HL-60 (cell line): Measurements from ENCODE around the gene NF1.
"Not testable (repeated sequence)": the region's sequence is repeated elsewhere in the genome, so short reads cannot be mapped to it uniquely, and the experiment has no call there.

Experiments
- DNase-seq, 2 experiments: peaks; one replicate each; pipeline ENCODE4 v3.0.0-alpha.2; 2010 to 2020; ENCODE audit warnings: low read depth in 1 of 2, low spot score in 1 of 2
- H3K27ac ChIP-seq: fragments of 250-450 bp; sonication (Bioruptor Pico); replicated peaks from 2 replicates; pipeline ENCODE4 v1.5.1; 2020; ENCODE audit warnings: mild to moderate bottlenecking, moderate library complexity
- H3K27me3 ChIP-seq: fragments of 250-450 bp; sonication (Bioruptor Pico); 2 replicates; pipeline ENCODE4 v1.5.1; 2021; ENCODE audit warnings: mild to moderate bottlenecking, moderate library complexity; ENCODE audit not compliant: insufficient read depth, poor library complexity, severe bottlenecking
- H3K4me3 ChIP-seq: replicated peaks from 2 replicates; pipeline ENCODE4 v1.5.1; 2011; ENCODE audit warnings: mild to moderate bottlenecking, control low read depth, low read length; ENCODE audit not compliant: insufficient read depth
- CTCF ChIP-seq: IDR thresholded peaks from one replicate; pipeline ENCODE4 v1.5.1; 2011; ENCODE audit warnings: low read length, control low read depth, inconsistent platforms; ENCODE audit not compliant: insufficient read depth
- GABPA ChIP-seq: IDR thresholded peaks from 2 replicates; pipeline ENCODE4 v1.6.1; 2012; ENCODE audit warnings: low read depth
- POLR2AphosphoS5 ChIP-seq: IDR thresholded peaks from 2 replicates; pipeline ENCODE4 v1.6.1; 2012; ENCODE audit warnings: low read depth
- REST ChIP-seq: IDR thresholded peaks from 2 replicates; pipeline ENCODE4 v1.6.1; 2012; ENCODE audit warnings: low read depth; ENCODE audit not compliant: insufficient replicate concordance
- SPI1 ChIP-seq: IDR thresholded peaks from 2 replicates; pipeline ENCODE4 v1.6.1; 2012; ENCODE audit warnings: low read depth, mild to moderate bottlenecking, borderline replicate concordance

Gene NF1

GRCh38 chr17:31378638-31379037 lies 283.9 kb downstream of the NF1 start:
- DNase-seq: no peak
- no peak overlapping the region for H3K4me3 ChIP-seq
- TF ChIP-seq CTCF: no peak
- TF ChIP-seq REST: no peak
- TF ChIP-seq POLR2AphosphoS5: no peak
- TF ChIP-seq SPI1: no peak
- TF ChIP-seq GABPA: no peak
- no peaks in the 10 kb centered on the region for H3K27me3 ChIP-seq
- H3K27ac ChIP-seq: no peak overlapping the region

- DNase-seq: no peak
- H3K4me3 ChIP-seq: no peak overlapping the region
- no peak overlapping the region for H3K27ac ChIP-seq
- TF ChIP-seq REST (no peak), CTCF (no peak), SPI1 (0 out of 2 replicates have a peak, but pooled peaks have one; percentile 7)
- no peaks in the 10 kb centered on the region for H3K27me3 ChIP-seq
These were observed 284.9 kb downstream of the NF1 start for GRCh38 chr17:31379597-31380205.

- Histone ChIP-seq H3K27ac (no peak overlapping the region), H3K4me3 (no peak overlapping the region), H3K27me3 (no peaks in the 10 kb centered on the region)
- no peak for DNase-seq
- TF ChIP-seq GABPA (no peak), CTCF (no peak), REST (no peak), POLR2AphosphoS5 (no peak), SPI1 (no peak)
These were observed 286.4 kb downstream of the NF1 start for GRCh38 chr17:31381165-31381668.

GRCh38 chr17:31382668-31383275 lies 288.0 kb downstream of the NF1 start:
- not testable (repeated sequence) for H3K4me3 ChIP-seq

GRCh38 chr17:31383488-31383887 lies 288.7 kb downstream of the NF1 start:
- not testable (repeated sequence) for H3K4me3 ChIP-seq, DNase-seq, H3K27ac ChIP-seq, H3K27me3 ChIP-seq

More at GRCh38 chr17:31382668-31383275, 288.0 kb downstream of the NF1 start:
- H3K27me3 ChIP-seq, H3K27ac ChIP-seq, DNase-seq: not testable (repeated sequence)
